Amniotic stem cell (primary cell): Measurements from ENCODE around the gene C1QB.

Source experiments
- DNase-seq: peaks from one replicate; lab custom pipeline; 2025; lab: John Stamatoyannopoulos, UW

C1QB gene, protein sequence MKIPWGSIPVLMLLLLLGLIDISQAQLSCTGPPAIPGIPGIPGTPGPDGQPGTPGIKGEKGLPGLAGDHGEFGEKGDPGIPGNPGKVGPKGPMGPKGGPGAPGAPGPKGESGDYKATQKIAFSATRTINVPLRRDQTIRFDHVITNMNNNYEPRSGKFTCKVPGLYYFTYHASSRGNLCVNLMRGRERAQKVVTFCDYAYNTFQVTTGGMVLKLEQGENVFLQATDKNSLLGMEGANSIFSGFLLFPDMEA

DNA sequence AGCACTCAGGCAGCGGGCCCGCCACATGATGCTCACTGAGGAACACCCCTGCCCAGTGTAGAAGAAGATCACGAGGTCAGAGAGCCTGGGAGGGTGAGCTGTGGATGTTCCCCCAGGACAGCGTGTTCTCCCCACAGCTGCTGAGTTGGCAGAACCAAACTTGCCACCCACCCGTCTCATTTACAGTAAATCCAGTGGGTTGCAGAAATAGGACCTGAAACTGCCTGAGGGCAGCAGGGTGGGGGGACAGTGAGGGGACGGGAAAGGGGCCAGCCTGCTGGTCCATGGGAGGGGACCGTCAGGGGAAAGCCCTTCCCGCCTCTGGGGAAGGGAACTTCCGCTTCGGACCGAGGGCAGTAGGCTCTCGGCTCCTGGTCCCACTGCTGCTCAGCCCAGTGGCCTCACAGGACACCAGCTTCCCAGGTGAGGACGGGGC lies at the start of gene C1QB:
TSS of gene C1QB (plus strand) at position 356 of the 436 bp plus-strand sequence. CDS start 6,227 bp downstream, outside the sequence.
- no peak for DNase-seq

DNA sequence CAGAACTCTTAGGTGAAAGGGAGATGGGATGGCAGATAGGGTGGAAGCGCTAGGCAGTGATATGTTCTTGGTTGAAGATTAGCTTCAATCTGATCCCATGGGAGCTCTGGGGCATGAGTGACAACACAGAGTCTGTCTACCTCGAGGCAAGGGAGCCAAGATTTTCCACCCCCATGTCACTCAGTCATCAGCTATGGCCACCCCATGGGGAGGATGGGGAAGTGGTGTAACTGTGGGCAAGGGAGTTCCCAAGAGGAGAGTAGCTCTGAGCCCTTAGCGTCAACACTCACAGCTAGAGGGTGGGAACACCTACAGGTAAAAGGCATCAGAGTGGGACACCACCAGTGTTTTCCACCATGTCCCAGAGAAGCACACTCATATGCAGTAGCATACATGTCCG lies 46.9 kb upstream of the C1QB start:
- no peak for DNase-seq

DNA sequence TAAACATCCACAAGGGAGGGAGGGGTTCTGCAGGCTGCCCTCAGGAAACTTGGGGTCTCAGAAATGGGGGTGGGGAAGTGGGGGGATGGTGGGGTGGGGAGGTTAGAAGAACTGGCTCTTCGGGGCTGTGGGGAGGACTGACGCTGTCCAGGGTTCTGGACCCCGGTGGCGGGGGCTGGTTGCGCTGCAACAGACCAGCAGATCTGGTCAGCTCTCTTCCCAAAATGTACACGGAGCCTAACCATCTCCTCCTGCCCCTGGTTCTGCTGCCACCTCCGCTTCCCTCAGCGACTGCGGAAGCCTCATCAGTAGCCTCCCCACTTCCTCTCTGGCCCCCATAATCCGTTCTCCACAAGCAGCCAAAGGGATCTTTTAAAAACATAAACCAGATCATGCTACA lies 45.9 kb upstream of the C1QB start:
- no peak for DNase-seq

DNA sequence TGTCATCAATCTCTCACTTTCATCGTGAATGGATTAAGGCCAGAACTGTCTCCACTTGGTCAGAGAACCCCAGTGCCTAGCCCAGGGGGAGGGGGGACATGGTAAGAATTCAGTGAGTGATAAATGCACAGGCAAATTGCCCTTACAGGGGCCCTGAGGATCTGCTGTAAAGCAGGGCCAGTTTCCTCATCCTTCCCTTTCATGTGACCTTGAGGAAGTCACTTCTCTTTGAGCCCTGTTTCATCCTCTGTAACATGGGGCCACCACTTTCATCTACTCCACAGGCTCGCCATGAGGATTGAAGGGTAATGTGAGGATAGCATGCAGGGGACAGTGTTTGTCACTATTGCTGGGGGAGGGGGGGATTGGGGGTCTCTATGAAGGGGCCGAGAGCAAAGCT lies 44.7 kb upstream of the C1QB start:
- DNase-seq: no peak

DNA sequence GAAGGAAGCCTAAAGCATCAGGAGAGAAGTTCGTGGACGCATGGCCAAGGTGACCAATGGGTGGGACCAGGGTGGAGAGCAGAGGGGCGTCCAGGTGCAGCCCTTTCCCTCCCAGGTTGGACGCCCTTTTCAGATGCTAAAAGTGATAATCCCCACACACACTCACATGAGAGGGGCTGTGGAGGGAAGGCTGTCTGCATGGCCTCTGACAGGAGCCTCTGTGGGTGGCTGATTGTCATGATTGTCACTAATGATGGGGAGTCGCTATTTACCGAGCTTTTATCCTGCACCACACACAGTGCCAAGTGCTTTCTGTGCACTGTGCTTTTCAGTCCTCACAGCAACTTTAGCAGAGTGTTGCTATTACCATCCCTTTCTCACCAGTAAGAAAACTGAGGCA lies 43.7 kb upstream of the C1QB start:
- no peak for DNase-seq

DNA sequence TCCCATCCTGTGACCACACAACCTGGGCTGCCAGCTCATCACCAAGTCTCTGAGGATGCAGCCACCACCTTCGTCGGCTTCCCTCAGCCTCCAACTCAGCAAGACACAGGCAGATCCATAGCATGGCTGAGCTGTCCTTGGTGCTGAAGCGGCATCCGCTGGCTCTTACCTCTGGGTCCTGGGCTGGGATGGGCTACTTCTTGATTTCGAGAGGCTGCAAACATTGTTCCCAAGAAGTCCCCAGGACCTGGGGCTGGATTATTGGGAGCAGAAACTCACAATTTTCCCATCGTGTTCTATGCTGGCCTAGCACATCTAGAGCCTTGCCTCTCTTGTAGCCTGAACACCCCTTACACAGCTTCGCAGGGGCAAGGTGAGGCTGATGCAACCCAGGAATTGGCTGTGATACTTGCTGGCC lies 41.5 kb upstream of the C1QB start:
- peak; percentile 2 for DNase-seq

DNA sequence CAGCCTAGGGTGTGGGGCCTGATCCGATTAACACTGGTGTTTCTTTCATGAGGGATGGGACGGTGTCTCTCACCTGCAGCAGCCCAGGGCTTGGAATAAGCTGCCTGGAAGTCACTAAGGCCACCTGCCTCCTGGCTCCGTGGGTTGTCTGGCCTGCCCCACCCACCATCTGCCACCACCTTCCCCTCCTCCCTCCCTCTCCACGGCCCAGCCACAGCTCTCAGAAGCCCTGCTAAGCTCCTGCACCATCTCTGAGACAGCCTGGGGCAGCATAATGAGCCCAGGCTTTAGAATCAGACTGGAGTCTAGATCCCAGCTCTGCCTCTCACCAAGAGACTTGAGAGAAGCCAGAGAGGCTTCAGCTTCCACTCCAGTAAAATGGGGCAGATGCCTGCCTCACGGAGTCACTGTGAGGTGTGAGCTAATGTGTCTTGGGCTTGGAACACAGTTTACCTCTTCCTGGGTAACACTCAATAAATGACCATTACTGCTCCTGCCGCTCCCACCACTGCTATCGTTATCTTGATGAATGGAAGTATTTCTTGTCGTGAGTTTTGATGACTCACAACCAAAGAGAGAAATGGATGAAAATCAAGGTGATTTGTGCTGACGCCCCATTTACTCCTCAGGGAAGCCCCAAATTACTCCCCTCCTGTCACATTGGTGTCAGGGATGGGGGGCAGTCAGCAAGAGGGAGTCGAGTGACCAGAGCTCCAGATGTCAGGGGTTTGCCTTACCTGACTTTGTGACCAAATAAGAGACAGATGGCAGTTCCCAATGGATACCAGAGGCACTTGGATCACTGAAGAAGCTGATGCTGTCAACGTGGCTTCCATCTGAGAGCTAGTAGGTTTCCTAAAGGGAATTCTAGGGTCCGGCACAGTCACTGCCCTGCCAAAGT lies 40.1 kb upstream of the C1QB start:
- DNase-seq: no peak

DNA sequence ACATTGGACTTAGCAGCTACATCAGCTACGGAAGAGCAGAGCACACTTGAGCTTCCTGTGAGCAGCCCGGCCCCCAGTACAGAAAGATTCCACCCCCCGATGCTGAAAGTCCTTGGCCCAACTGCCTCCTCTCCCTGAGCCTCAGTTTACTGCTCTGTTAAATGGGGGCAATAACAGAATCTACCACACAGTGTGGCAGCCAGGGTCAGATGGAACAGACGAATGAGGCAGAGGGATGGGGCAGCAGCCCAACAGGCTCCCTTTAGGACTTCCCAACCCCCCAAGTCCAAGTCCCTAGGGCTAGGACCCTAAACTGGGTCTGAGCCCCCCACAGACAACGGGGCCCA lies 39.5 kb upstream of the C1QB start:
- no peak for DNase-seq

DNA sequence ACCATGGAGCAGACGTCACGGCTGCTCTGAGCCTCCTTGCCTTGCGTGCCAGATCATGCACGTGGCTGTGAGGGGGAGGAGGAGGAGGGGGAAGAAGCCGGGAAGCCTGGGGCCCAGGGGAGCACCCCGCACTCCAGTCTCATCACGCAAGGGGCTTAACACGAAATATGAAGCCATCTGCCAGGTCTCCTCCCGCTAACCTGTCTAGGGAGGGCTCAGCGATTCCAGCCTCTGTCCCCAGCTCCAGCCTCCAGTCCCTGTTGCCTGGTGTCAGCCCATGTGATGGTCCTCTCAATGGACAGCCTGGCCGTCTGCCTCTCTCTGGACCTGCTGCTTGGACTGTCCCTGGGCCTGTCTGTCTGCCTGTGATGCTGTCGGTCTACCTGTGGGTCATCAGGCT lies 39.1 kb upstream of the C1QB start:
- DNase-seq: no peak

DNA sequence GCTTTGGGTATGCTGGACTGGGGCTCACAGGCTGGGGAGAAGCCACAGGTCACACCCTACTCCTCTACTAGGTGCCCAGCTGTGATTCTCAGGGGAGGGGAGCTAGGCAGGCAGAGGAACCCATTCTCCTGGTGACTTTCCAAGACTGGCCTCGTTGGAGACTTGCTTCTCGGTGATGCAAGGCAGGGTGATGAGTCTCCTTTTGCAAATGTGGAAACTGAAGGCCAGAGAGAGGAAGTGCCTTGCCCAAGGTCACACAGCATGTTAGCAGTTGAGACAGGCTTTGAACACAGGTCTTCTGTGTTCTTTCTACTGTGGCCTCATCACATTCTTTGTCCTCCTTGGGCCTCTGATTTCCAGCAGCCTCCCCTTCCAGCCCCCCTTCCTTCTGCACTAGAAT lies 37.1 kb upstream of the C1QB start:
- DNase-seq: no peak

DNA sequence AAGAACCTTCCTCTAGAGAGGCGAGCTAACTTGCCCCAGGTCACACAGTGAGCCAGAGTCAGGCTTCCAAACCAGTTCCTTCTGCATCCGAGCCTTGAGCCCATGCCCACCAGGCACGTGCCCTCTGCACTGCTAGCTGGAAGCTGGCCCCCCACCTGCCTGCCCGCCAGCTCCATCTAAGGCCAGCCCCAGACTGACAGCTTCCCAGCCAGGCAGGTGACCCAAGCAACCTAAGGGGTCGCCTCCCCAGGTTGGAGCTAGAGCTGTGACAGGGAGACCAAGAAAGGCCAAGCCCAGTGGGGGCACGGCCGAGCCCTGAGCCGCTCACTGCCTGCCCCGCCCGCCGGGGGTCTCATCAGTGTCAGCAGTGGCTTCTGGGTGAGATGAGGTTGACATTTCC lies 36.5 kb upstream of the C1QB start:
- DNase-seq: no peak

DNA sequence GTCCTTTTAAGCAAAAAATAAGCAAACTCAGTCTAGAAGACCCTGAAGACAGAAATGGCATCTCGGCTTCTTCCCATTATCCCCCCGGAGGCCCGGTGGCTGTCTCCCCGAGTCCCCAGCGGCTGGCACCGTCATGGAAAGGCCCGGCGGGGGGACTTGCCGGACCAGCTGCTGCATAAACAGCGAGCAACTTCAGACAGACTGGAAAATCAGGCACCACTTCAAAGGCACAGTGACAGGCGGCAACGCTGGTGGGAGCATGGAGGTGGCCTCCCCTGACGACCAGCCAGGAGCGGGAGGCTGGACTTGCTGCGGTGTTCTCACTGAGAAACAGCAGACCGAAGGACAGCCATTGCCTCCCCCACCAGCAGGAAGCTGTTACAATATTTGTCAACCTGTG lies 35.0 kb upstream of the C1QB start:
- no peak for DNase-seq

DNA sequence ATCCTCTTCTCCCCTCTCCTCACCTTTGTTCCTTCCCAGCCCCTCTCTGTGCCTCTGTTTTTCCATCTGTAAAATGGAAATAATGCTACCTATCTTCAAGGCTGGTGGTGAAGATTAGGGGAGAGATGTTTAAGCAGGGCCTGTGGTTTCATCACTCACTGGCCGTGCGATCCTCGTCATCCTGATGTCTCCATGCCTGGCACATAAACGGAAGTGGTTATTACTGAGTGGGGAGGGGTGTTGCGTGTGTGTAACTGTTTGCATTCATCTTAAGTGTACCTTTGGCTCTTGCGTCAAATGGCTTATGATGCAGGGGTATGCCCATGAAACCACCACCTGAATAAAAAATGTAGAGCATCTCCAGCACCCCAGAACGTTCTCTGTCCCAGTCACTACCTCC lies 33.8 kb upstream of the C1QB start:
- no peak for DNase-seq

DNA sequence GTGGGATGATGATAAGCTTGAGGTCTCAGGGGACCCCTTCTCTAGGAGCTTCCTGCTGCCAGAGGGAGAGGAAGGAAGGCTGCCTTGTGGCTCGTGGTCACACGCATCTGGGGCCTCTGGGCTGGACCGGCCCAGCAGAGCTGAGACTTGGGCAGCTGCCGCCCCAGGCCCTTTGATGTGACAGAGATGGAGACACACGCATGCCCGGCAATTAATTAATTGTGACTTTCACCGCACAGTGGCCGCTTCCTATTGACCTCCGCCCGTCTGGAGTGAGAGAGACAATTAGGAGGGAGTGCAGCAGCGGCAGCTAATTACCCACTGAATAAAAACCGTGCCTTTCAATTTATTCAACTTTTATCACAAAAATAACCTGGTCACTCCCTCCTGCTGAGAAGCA lies 33.2 kb upstream of the C1QB start:
- DNase-seq: no peak

DNA sequence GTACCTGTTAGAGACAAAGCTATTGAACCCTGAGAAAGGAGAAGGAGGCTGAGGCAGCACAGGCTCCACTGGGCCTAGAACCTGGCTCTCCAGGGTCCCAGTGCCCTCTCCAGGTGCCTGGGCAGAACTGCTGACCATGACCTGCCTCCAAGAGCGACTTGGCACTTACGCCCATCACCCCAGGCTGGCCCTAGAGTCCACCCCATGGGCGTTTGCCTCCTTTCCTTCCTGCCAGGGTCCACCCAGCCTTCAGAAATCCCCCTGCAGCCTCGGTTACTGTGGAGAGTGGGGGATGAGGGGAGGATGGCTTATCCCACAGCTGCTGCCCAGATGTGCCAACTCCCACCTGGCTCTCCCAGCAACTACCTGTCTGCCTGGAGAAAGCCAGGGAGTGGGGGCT lies 31.3 kb upstream of the C1QB start:
- no peak for DNase-seq

DNA sequence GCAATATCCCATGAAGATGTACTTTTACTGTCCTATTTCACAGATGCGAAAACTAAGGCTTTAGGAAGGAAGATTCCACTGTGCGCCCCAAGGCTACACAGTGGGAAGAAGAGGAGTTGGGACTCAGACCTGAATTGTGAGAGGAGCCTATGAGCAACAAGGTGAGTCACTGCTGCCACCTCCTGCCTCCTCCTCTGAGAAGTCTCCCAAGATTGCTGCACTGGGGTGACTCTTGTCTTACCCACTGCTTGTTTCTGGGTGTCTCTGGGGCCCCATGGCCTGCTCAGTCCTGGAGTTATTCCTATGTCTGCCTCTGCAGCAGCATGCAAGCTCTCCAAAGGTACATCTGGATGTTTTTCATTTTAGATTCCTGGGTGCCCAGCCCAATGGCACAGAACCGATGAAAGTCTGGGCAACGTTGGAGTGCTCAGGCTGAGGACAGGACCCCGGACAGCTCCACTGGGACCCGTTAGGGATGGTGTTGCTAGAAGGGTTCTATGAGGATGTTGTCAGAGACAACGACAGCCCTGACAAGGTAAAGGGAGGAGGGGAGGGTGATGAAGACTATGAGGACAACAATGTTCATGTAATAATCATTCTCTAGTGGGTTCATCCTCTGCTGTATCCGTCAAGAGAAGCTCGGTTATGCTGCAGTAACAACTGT lies 27.6 kb upstream of the C1QB start:
- DNase-seq: no peak

DNA sequence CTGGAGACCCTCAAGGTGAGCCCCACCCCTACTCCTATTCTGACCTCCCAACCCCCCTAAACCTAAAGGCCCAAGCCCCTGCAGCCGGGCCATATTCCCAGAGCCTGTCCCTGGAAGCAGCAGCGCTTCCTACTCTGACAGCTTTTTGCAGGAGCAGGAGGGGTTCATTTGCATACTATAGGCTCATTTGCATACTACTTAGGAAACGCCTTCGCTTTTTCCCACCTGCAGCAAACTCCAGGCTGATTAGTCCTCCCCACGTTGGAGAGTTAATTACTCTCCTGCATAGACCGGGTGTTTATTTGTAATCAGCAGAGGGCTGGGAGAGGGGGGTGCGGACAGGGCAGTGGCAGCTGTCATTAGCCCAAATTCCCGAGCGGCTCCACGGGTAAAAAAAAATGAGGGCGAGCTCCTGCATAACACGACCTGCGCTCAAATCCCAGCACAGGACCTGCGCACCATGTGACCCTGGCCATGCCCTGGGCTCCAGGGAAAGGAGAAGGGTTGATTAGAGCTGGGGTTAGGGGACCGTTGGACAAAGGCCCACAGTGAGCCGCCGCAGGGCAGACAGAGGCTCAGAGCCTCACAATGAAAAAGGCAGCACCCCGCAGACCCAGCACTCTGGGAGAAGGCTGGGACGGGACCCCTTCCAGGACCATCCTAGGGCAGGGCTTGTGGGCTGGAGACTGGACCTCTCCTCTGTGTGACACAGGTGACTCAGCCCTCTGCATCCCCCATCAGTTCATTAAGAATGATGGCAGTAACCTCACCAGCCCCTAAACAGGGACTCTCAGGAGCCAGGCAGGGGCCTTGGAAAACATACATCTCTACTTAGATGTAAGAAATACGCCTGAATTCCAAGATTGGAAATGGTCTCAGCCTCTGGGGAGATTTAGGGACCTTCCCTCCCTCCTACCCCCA lies 26.5 kb upstream of the C1QB start:
- DNase-seq: no peak

DNA sequence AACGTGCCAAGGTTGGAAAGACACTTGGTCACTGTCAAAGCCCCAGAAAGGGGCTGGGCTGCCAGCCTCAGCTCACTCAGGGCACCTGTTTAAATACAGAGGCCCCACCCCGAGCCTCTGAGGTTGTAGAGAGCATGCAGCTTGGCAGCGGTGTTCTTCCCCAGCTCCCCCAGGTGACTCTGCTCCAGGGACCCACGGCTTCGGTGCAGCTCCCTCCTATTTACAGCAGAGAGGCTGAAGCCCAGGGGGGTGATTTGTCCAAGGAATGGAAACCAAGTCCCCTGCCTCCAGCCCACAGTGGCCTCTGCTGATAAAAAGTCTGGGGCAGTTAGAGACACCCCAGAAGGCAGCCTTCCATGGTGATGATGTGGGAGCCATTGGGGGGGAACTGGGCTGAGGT lies 25.7 kb upstream of the C1QB start:
- DNase-seq: no peak

DNA sequence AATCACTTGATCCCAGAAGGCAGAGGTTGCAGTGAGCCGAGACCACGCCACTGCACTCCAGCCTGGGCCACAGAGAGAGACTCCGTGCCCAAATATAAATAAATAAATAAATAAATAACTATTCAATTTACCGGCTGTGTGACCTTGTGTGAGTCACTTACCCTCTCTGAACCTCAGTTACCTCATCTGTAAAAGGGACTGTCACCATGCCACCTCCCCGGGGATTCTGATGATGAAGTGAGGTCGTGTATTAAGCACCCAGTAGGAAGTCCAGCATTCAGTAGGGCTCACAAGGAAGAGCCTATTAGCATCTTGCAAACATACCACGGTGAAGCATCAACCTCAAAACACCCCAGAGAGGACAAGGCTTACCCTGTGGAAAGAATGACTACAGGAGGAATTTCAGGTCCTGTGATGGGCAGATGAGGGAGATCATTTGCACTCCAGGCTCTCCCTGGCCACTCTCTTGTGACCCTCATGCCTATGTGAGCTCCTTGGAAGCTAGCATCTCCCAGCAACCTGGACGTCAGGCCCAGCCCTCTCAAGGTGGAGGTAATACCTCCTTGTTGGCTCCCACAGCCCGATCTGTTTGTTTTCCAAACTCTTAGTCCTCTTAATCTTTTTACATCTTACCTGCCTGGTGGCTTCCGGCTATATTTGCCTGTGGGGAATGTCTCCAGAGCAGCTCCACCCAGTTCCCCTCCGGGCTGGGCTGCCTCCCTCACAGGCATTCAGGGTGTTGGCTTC lies 24.2 kb upstream of the C1QB start:
- no peak for DNase-seq

DNA sequence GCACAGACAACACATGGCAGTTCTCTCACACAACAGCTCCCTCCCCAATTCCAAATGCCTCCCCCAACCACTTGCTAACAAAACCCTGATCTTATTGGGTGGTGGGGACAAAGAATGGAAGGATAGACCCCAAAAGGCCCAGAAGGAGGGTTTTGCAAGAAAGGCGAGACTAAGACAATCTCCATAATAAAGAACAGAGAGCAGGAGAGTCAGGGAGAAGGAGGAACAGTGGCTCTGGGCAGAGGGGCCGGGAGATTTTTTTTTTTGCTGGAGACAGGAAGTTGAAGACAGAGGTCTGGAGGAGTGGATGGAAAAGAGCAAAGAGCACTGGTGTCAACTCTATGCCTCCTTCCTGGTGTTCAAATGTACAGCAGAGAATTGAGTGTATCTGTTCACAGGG lies 23.1 kb upstream of the C1QB start:
- no peak for DNase-seq
